ENCODE results near the gene MAST3. TPM values are rescaled to one million over a fixed set of nuclear protein-coding genes. Genes with fewer than 3 reads are reported as not detected.

Gene MAST3
- total and polyA plus RNA-seq, 2 of the 13 experiments (the other 11 are each of a cell fraction or from before 2014, with no cell fraction given): 4.1 to 4.6 TPM

GRCh38 chr19:18112989-18113478, 15.5 kb downstream of the MAST3 start (continued):
- no peak for TF ChIP-seq PCBP1 (IDR thresholded peaks at IDR 0.05; ENCODE audit: borderline replicate concordance, low read depth, low read length)
- no peak for TF ChIP-seq NR2F6 (IDR thresholded peaks at IDR 0.05)
- TF ChIP-seq NR2F6 (CRISPR knock-in tag; IDR thresholded peaks at IDR 0.05): peak; percentile 48; the same call in 1 of the 2 replicates
- TF ChIP-seq SNAPC4 (CRISPR knock-in tag; IDR thresholded peaks at IDR 0.05): no peak
- TF ChIP-seq, protein P1, sequence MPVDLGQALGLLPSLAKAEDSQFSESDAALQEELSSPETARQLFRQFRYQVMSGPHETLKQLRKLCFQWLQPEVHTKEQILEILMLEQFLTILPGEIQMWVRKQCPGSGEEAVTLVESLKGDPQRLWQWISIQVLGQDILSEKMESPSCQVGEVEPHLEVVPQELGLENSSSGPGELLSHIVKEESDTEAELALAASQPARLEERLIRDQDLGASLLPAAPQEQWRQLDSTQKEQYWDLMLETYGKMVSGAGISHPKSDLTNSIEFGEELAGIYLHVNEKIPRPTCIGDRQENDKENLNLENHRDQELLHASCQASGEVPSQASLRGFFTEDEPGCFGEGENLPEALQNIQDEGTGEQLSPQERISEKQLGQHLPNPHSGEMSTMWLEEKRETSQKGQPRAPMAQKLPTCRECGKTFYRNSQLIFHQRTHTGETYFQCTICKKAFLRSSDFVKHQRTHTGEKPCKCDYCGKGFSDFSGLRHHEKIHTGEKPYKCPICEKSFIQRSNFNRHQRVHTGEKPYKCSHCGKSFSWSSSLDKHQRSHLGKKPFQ (CRISPR knock-in tag; IDR thresholded peaks at IDR 0.05; ENCODE audit: insufficient replicate concordance): no peak
- TF ChIP-seq TBP (CRISPR knock-in tag; IDR thresholded peaks at IDR 0.05): no peak
- TF ChIP-seq, protein P2, sequence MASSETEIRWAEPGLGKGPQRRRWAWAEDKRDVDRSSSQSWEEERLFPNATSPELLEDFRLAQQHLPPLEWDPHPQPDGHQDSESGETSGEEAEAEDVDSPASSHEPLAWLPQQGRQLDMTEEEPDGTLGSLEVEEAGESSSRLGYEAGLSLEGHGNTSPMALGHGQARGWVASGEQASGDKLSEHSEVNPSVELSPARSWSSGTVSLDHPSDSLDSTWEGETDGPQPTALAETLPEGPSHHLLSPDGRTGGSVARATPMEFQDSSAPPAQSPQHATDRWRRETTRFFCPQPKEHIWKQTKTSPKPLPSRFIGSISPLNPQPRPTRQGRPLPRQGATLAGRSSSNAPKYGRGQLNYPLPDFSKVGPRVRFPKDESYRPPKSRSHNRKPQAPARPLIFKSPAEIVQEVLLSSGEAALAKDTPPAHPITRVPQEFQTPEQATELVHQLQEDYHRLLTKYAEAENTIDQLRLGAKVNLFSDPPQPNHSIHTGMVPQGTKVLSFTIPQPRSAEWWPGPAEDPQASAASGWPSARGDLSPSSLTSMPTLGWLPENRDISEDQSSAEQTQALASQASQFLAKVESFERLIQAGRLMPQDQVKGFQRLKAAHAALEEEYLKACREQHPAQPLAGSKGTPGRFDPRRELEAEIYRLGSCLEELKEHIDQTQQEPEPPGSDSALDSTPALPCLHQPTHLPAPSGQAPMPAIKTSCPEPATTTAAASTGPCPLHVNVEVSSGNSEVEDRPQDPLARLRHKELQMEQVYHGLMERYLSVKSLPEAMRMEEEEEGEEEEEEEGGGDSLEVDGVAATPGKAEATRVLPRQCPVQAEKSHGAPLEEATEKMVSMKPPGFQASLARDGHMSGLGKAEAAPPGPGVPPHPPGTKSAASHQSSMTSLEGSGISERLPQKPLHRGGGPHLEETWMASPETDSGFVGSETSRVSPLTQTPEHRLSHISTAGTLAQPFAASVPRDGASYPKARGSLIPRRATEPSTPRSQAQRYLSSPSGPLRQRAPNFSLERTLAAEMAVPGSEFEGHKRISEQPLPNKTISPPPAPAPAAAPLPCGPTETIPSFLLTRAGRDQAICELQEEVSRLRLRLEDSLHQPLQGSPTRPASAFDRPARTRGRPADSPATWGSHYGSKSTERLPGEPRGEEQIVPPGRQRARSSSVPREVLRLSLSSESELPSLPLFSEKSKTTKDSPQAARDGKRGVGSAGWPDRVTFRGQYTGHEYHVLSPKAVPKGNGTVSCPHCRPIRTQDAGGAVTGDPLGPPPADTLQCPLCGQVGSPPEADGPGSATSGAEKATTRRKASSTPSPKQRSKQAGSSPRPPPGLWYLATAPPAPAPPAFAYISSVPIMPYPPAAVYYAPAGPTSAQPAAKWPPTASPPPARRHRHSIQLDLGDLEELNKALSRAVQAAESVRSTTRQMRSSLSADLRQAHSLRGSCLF (CRISPR knock-in tag; IDR thresholded peaks at IDR 0.05; ENCODE audit: borderline replicate concordance): no peak
- TF ChIP-seq ZNF256 (CRISPR knock-in tag; conservative IDR thresholded peaks at IDR 0.05): no peak
- TF ChIP-seq LCORL (IDR thresholded peaks at IDR 0.05): no peak
- 0 out of 2 replicates have a peak, but pooled peaks have one; percentile 30 for TF ChIP-seq LCORL (CRISPR knock-in tag; IDR thresholded peaks at IDR 0.05)
- no peak for TF ChIP-seq JUND (CRISPR knock-in tag; IDR thresholded peaks at IDR 0.05)
- no peak for TF ChIP-seq ZKSCAN1 (IDR thresholded peaks at IDR 0.05; ENCODE audit: low read length)
- no peak for TF ChIP-seq POGK (CRISPR knock-in tag; conservative IDR thresholded peaks at IDR 0.05)
- TF ChIP-seq ZNF598 (CRISPR knock-in tag; IDR thresholded peaks at IDR 0.05; ENCODE audit: borderline replicate concordance): no peak
- no peak for TF ChIP-seq ZNF160 (CRISPR knock-in tag; IDR thresholded peaks at IDR 0.05)
- TF ChIP-seq ZNF709 (CRISPR knock-in tag; IDR thresholded peaks at IDR 0.05): no peak
- TF ChIP-seq ZBTB8A (CRISPR knock-in tag; IDR thresholded peaks at IDR 0.05; ENCODE audit: borderline replicate concordance, low read depth): no peak

Measured in HepG2 (cell line).